GM10847 (cell line): ENCODE data around the gene SCML1.

Source experiments
- POLR2A ChIP-seq: IDR thresholded peaks from 2 replicates; pipeline ENCODE4 v1.6.1; 2011; ENCODE audit not compliant: insufficient read length; ENCODE audit errors: extremely low read depth

The SCML1 gene

DNA sequence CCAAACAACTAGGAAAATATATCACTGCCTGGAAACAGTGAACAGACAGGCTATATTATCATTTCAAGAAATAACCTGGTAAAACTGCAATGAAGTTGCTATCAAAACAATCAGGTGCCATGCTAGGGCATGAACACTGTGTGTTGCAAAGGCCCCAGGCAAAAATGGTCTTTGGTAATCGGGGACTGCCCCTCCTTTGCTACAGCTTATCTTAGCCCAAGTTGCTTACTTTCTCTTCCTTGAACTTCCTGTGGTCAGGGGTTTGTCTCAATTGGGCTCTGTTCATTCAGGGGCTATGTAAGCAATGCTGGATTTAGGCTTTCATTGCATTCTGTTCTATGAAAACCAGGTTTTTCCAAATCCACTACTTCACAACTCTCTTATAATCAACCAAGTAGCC is 30.4 kb downstream of the SCML1 start:
- TF ChIP-seq POLR2A = no peak

DNA sequence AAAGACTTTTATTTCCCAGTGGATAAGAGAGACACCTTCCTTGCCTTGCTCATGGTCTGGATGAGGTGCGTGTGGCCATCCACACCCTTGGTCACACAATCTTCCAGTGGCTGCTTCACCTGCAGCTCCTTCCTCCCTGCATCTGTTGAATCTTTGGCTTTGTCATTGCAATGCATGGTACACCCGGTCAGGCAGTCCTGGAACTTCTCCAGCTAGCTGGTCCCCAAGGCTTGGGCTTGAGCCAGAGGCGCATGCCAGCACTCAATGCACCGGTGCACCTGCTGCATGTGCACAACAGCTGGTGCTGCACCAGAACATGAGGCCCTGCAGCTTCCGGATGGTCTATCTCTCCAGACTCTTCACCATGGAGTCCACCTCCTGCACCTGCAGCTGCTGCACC is 31.7 kb downstream of the SCML1 start:
- TF ChIP-seq POLR2A = no peak

DNA sequence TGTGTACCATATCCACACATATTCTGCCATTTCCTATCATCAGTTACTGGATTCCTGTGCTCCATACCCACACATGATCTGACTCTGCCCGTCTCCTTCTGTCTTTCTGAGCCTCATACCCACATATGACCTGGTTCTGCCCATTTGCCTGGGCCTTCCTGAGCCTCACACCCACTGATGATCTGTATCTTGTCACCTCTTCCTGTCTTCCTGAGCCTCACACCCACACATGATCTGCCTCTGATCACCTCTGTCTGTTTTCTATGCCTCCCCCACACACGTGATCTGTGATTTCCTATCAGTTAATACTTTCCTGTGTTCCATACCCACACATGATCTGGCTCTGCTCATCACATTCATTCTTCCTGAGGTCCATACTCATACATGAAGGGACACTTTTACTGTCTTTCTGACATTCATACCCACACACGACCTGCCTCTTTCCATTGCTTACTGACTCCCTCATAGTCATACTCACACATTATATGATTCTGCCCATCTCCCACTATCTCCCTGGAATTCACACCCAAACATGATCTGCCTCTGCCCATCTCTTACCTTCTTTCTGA is 32.5 kb downstream of the SCML1 start:
- no peak for TF ChIP-seq POLR2A

DNA sequence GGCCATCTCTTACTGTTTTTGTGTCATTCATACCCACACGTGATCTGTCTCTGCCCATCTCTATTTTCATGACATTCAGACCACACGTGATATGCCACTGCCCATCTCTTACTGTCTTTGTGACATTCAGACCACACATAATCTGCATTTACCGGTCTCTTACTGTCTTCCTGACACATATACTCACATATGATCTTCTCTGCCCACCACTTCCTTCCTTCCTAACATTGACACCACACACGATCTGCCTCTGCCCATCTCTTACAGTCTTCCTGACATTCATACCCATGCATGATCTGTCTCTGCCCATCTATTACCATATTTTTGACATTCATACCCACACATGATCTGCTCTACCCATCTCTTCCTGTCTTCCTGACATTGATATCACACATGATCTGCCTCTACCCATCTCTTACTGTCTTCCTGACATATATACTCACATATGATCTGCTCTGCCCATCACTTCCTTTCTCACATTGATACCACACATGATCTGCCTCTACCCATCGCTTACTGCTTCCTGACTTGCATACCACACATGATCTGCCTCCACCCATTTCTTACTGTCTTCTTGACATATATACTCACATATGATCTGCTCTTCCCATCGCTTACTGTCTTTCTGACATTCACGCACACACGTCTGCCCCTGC is 36.1 kb downstream of the SCML1 start:
- no peak for TF ChIP-seq POLR2A

DNA sequence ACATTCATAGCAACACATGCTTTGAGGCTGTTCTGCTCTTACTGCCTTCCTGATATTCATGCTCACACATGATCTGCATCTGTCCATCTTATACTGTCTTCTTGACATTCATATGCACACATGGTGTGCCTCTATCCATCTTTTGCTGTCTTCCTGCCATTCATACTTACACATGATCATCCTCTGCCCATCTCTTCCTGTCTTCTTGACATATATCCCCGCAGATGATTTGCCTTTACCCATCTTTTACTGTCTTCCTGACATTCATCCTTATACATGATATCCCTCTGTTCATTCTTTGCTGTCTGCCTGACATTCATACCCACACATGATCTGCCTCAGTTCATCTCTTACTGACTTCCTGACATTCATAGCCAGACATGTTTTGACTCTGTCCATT is 36.8 kb downstream of the SCML1 start:
- TF ChIP-seq POLR2A = no peak

DNA sequence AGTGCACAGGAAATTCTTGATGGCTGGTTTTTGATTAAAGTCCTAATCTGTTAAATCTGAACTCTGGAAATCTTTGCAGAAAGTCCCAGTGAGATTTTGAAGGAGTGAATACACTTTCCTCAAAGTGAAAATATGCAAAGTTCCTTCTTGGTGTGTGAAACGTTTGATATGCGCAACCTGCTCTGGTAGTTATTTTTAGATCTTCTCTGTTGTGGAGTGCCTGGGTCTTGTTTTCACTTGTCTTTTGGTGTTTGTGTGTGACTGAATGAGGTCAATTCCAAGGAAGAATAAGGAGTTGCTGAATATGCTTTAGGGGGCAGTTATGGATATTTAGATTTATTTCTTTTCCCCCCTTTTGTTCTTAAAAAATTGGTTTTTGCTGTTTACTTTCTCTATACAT is 41.7 kb downstream of the SCML1 start:
- TF ChIP-seq POLR2A = no peak

DNA sequence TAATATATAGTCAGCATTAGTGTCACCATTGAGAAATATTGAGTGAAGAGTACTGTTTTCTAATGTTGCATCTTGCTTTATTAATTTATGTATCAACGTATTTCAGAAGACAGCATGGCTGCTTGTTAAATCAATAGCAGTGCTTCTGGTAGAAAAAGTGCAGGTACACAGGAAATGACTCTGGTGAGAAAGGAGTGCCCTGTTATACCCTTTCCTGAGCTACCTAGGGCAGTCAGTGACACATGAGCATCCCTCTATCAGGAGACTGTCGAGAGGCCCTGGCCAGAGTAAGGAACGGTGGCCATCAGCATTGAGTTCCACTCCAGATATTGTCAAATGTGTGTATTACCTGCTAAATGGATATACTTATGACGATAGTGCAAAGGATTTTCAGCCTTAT is 42.1 kb downstream of the SCML1 start:
- TF ChIP-seq POLR2A = no peak

DNA sequence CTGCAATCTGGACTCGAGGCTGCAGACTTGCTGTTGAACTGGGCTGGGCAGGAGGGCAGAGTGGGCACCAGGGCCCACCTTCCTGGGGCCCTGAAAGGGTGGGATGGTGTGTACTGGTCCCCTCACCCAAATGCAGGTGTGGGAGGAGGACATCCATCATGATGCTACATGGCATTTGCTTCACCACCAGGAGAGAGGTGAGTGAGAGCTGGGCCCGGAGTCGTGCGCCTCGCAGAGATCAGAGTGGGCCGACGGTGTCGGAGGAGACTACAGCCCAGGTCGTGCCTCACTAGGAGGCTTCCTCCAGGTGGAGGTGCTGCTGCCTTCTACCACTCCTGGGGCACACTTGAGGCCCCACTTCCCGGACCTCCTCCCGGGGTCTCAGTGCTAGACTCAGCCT is 50.3 kb downstream of the SCML1 start:
- TF ChIP-seq POLR2A = no peak

DNA sequence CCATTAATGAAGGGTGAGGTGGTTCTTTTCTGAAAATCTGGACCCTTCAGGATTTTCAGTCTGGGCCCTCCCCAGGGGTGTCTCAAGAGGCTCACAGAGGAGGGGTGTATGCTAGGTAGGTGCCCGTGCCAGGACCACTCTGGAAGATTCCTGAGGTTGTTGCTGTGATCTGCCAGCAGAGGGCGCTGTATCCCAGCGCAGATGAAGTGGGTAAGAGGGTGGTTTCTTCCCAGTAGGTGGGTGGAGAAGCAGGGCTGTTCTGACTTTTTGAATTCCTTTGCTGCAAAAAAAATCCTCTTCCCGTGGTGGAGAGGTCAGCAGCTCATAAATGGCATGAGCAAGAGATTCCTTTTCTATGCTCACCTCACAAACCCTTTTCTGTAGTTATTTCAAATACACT is 51.1 kb downstream of the SCML1 start:
- no peak for TF ChIP-seq POLR2A

DNA sequence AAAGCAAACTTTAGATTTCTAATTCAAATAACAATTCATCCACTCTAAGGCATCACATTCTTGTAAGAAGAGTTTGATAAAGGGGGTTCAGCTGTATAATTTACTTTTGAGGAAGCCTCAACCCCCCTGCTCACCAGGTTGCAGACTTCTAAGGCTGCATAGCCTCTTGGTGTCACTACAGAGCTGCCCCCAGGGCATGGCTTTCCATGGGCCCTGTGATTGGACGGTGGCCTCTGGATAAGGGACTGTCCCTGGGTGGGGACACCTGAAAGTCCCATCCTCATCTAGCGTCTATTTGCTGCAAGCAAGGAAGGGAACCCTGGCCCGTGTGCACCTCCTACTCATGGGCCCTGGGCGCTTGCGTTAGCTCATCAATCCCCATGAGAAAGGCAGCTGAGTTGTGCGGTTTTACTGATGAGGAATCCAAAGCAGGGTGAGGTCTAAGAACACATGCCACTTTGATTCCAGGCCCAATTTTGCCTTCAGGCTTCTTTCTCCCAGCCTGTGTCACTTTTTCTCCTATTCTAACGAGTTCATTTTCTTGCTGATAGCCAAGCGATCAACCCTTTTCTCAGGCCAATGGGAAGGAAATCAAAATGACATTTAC is 51.8 kb downstream of the SCML1 start:
- TF ChIP-seq POLR2A = no peak

DNA sequence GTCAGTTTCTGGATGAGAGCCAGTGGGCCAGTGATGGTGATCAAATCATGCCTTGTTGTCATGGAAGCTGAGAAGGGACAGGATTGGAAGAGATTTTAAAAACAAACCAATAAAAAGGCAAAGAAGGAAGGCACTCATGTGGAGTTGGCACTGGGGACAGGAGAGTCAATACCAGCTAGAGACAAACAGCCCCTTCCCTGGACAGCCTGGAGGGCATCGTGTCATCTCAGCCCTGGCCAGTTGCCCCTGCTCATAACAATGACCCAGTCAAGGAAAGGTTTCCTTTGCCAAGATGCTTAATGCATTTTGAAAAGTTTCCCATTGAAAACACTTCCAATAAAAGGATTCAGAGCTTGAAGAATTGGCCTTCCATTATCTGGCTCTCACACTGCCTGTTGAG is 55.5 kb downstream of the SCML1 start:
- no peak for TF ChIP-seq POLR2A

DNA sequence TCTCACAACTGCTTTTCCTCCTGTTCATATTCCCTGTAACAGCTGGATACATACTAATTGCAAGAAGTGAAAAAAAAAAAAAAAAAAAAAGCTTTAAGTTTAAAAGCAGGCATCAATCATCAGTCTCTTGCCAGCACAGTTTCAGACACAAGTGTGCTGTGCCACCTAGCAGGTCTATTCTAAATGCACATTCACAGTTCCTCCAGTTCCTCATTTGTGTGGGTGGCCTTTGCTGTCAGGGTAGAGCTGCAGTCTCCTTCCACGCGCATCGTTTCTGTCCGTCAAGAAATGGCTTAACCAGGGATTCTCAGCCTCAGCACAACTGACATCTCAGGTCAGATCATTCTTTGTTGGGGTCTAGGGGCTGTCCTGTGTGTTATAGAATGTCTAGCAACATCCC is 61.6 kb downstream of the SCML1 start:
- no peak for TF ChIP-seq POLR2A

DNA sequence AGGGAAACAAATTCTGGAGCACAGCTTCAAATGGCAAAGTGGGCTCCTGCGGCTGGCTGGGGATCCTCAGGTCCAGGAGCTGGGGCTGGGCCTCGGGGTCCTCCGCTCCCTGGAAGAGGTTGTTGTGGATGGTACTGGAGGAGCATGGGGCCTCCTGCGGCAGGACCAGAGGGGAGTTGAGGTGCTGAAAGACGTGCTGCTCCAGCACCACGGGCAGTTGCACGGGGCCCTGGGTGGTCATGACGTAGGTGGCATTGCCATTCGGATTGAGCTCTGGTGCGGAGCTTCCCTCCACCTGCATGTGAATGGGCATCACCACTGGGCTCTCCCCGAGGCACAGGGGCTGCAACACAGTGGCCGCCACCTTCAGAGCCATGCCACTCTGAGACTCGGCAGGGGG is 64.1 kb downstream of the SCML1 start:
- TF ChIP-seq POLR2A = no peak

DNA sequence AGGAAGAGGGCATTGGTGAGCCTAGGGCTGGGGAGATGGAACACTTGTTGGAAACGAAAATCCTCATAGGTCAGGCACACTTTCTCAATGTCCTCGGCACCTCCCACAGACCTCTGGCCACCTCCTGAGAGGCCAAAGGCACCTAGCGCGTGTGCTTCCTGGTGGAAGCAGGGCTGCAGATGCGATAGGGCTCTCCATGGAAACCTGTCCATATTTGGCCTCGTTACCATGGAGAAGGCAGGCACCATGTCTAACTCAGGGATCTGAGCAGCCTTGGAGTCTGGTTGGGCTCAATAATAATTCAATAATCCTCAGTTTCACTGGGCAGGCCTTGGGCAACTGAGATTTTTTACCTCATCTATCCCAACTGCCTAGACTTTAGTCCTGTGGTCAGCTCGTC is 65.5 kb downstream of the SCML1 start:
- no peak for TF ChIP-seq POLR2A

DNA sequence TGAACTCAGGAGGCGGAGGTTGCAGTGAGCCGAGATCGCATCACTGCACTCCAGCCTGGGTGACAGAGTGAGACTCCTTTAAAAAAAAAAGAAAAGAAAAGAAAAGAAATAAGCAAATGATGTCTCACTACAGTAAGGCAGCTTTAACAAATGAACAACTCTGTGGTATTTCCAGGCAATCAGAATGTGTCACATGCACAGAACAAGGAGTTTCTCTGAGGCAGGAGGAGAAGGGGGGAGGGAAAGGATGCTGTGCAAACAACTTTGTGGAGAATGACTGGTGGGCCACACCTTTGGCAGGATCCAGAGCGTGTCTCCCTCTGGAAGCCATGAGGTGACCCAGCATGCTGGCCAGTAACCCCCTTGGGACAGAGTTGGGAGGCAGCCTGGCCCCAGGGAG is 66.2 kb downstream of the SCML1 start:
- no peak for TF ChIP-seq POLR2A
